ENCODE data around the gene CYFIP1.
"Not testable (repeated sequence)": the region's sequence is repeated elsewhere in the genome, so short reads cannot be mapped to it uniquely, and the experiment has no call there.

CYFIP1 gene

GRCh38 chr15:22980189-22981050, at the start of gene CYFIP1:
TSS of gene CYFIP1 (minus strand) at chr15:22980368. CDS start at chr15:22947285, 33,083 bp downstream.
- no peak for DNase-seq (ENCODE audit: extremely low read depth in 1 of 2, low read depth in 1 of 2)

- no peak for DNase-seq (ENCODE audit: extremely low read depth in 1 of 2, low read depth in 1 of 2)
These were observed 46.0 kb upstream of the CYFIP1 start for GRCh38 chr15:23026218-23026617.

GRCh38 chr15:23022156-23022555, 42.0 kb upstream of the CYFIP1 start:
- DNase-seq (ENCODE audit: extremely low read depth in 1 of 2, low read depth in 1 of 2): no peak

- no peak for DNase-seq (ENCODE audit: extremely low read depth in 1 of 2, low read depth in 1 of 2)
These were observed 34.3 kb upstream of the CYFIP1 start for GRCh38 chr15:23014394-23015000.

GRCh38 chr15:23013681-23014080, 33.5 kb upstream of the CYFIP1 start:
- no peak for DNase-seq (ENCODE audit: extremely low read depth in 1 of 2, low read depth in 1 of 2)

GRCh38 chr15:23012616-23013015, 32.4 kb upstream of the CYFIP1 start:
- DNase-seq (ENCODE audit: extremely low read depth in 1 of 2, low read depth in 1 of 2): not testable (repeated sequence)

GRCh38 chr15:23003736-23004135, 23.6 kb upstream of the CYFIP1 start:
- DNase-seq (ENCODE audit: extremely low read depth in 1 of 2, low read depth in 1 of 2): no peak

GRCh38 chr15:23002920-23003319, 22.8 kb upstream of the CYFIP1 start:
- no peak for DNase-seq (ENCODE audit: extremely low read depth in 1 of 2, low read depth in 1 of 2)

- no peak for DNase-seq (ENCODE audit: extremely low read depth in 1 of 2, low read depth in 1 of 2)
These were observed 15.6 kb upstream of the CYFIP1 start for GRCh38 chr15:22995795-22996194.

GRCh38 chr15:22992024-22992326, 11.8 kb upstream of the CYFIP1 start:
- no peak for DNase-seq (ENCODE audit: extremely low read depth in 1 of 2, low read depth in 1 of 2)

- DNase-seq (ENCODE audit: extremely low read depth in 1 of 2, low read depth in 1 of 2): no peak
These were observed 9.7 kb upstream of the CYFIP1 start for GRCh38 chr15:22989576-22990477.

GRCh38 chr15:22988811-22989210, 8.6 kb upstream of the CYFIP1 start:
- no peak for DNase-seq (ENCODE audit: extremely low read depth in 1 of 2, low read depth in 1 of 2)

GRCh38 chr15:22981931-22982330, 1.8 kb upstream of the CYFIP1 start:
- DNase-seq (ENCODE audit: extremely low read depth in 1 of 2, low read depth in 1 of 2): not testable (repeated sequence)

- no peak for DNase-seq (ENCODE audit: extremely low read depth in 1 of 2, low read depth in 1 of 2)
These were observed 1.1 kb upstream of the CYFIP1 start for GRCh38 chr15:22981051-22981840.

- DNase-seq (ENCODE audit: extremely low read depth in 1 of 2, low read depth in 1 of 2): no peak
These were observed 655 bp downstream of the CYFIP1 start for GRCh38 chr15:22979238-22980188.

GRCh38 chr15:22978691-22979237, 1.4 kb downstream of the CYFIP1 start:
- no peak for DNase-seq (ENCODE audit: extremely low read depth in 1 of 2, low read depth in 1 of 2)

- DNase-seq (ENCODE audit: extremely low read depth in 1 of 2, low read depth in 1 of 2): no peak
These were observed 5.4 kb downstream of the CYFIP1 start for GRCh38 chr15:22974745-22975144.

GRCh38 chr15:22973987-22974386, 6.2 kb downstream of the CYFIP1 start:
- DNase-seq (ENCODE audit: extremely low read depth in 1 of 2, low read depth in 1 of 2): no peak

- no peak for DNase-seq (ENCODE audit: extremely low read depth in 1 of 2, low read depth in 1 of 2)
These were observed 6.9 kb downstream of the CYFIP1 start for GRCh38 chr15:22973286-22973685.
